Daoy (cell line): ENCODE measurements around the gene HP1BP3. TPM values are rescaled to one million over a fixed set of nuclear protein-coding genes. Genes with fewer than 3 reads are reported as not detected.
"Not testable (repeated sequence)": the region's sequence is repeated elsewhere in the genome, so short reads cannot be mapped to it uniquely, and the experiment has no call there.

ENCODE experiments used
- DNase-seq: peaks from one replicate; pipeline ENCODE4 v3.0.0-alpha.2; 2015; ENCODE audit warnings: low read depth
- total RNA-seq: library from RNA; depleted of rRNA; stranded (reverse); fragments of >200 nt; shearing (Covaris generic); gene quantifications from 2 replicates; pipeline ENCODE4 v1.2.3, GENCODE V29; 2014

Gene HP1BP3
- total RNA-seq, 1 experiment from 2014 or later = 143 TPM

DNA sequence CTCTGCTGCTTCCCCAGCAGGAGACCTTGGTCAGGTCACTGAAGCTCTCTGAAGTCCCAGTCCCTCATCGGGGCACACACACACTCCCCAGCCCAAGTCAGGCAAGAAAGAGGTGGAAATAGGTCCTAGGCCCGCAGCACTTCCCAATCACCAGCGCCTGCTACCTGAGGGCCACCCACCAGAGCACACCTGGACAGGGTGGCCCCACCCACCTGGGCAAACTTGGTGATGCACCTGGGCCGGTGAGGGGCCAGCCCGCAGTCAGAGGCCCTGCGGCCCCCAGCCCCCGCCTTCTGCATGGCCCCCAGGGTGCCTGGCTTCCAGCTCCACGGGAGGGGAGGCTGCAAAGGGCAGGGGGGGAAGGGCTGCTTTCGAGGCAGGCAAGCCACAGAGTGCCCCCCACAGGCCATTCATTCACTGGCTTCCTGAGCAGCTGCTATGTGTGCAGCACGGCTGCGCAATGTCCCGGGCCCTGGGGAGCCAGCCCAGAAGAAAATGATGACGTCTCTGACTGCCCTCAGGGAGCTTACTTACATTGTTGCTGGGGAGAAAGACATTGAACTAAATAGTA, 59.3 kb downstream of the HP1BP3 start:
- peak; percentile 15 for DNase-seq

- no peak for DNase-seq
Measured at GRCh38 chr1:20726932-20727745, 60.0 kb downstream of the HP1BP3 start.

- DNase-seq = no peak
Measured at GRCh38 chr1:20726118-20726911, 60.8 kb downstream of the HP1BP3 start.

DNA sequence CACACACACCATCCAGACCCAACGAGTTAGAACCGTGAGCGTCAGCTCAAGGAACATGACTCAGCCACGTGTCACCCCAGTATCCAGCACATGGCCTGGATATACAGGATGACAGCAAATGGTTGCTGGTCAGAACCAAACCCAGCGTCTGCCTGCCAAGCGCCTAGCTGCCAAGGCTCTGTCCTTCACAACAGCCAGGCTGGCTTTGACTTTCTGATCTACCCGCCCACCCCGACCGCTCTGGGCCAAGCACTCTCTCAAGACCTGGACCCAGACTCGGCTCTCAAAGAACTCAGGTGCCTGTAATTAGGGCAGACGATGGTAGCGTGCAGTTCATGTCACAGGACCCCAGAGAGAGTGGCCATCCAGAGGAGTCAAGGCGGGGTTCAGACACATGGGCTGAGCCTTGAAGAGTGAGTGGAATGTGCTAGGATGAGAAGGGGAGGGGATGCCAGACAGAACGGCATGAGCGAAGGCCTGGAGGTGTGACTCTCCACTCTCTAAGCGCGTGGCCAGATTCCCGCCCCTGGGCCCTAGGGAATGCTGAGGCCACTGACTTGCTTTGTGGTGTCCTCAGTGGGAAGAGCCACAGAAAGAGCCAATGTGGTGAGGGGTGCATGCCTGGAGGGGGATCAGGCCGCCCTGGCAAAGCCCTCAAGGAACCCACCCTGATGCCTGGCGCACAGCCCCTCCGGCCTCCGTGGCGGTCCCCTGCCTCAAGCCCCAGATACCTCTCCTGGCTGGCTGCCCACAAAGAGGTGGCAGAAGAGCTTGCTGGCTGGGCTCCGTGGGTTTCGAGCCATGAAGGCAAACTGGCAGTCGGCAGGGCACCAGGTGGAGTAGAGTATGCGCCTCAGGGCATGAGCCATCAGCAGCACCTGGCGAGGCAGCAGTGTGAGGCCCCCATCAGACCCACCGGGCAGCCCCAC, 61.7 kb downstream of the HP1BP3 start:
- peak; percentile 61 for DNase-seq

GRCh38 chr1:20724364-20725188, 62.5 kb downstream of the HP1BP3 start:
- DNase-seq = no peak

DNA sequence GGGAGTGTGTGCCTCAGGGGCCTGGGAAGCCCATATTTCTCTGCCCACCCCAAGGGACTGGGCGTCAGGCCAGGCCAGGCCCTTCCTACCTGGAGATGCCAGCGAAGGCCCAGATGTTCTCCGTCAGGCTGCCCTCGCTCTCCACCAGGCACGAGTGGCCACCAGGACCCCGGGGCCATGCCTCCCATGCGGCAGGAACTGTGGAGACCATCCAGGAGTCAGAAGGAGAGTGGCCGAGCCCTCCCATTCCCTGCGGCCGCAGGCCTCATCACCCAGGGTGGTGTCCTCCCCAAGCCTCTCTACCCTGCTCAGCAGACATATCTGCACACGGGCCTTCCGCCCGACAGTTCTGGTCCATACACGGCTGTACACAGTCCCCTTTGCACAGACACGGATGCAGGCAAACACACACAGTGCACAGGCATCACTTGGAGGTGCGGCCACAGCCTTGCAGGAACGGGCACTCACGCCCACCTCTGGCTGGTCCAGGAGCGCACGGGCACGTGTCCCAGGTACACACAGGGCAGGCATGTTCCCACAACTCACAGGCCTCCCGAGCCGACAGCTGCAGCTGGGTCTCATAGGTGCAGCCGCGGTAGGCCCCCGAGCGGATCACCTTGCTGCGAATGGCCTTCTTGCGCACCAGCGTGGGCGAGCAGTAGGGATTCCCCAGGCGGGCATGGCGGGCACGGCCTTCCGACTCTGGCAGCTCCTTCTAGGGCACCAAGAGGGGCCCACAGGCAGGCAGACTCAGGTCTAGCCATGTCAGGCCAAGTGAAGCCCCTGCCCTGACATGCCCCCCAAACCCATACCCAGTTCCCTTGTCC, 63.4 kb downstream of the HP1BP3 start:
- no peak for DNase-seq

- no peak for DNase-seq
Measured at GRCh38 chr1:20723159-20723536, 64.0 kb downstream of the HP1BP3 start.

- no peak for DNase-seq
Measured at GRCh38 chr1:20721117-20722061, 65.7 kb downstream of the HP1BP3 start.

DNA sequence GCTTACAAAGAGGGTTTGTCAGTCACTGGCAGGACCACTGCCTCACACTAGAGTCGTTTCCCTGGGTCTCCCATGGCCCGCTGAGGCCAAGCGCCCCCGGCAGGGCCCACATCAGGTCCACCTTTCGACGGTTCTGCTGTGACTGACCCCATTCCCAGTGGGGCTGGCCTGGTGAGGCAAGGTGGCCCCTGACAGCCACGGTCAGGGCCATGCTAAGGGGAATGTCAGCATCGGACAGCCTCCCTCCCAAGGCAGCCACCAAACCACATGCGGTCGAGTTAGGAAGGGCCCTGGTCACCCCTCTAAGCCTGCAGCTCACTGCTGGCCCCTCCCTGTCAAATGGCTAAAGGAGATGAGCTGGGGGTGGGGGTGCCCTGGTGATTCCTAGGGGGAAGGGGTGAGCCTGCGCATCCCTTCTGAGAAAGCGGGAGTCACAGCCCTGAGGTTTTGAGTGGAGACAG, 66.4 kb downstream of the HP1BP3 start:
- no peak for DNase-seq

- DNase-seq = no peak
Measured at GRCh38 chr1:20719871-20720620, 67.1 kb downstream of the HP1BP3 start.

DNA sequence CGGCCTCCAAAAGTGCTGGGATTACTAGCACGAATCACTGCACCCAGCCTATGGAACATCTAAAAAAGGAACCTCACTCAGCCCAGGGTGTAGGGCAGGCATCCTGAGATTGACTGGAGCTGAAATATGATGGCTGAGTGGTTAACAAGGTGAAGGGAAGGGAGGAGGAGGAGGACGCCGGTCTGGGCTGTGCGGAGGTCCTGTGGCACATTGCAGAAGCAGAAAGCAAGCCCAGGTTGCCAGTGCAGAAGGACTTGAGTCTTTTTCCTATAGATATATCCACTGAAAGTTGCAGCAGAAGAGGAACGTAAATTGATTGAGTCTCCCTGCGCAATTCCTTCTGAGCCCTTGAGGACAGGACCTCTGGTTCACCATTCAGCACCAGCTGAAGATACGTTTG, 67.8 kb downstream of the HP1BP3 start:
- DNase-seq = no peak

DNA sequence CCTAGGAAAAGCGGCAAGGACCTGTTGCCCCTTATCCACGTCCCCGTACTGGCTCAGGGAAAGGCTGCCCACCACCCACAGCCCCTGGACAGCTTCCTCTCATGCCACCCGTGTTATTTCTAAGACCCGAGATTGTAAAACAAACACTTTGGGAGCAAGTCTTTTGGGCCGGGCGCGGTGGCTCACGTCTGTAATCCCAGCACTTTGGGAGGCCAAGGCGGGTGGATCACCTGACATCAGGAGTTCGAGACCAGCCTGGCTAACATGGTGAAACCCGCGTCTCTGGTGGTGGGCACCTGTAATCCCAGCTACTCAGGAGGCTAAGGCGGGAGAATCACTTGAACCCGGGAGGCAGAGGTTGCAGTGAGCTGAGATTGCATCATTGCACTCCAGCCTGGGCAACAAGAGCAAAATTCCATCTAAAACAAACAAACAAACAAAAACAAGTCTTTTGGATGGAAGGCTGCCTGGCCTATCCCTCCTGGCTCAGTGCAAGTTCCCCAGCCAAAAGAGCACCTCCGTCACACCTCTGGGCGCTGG, 68.7 kb downstream of the HP1BP3 start:
- DNase-seq = not testable (repeated sequence)

- DNase-seq = peak; percentile 76
Measured at GRCh38 chr1:20717452-20718342, 69.4 kb downstream of the HP1BP3 start, which contains the start of gene KIF17. Gene KIF17, minus strand, starts transcription at chr1:20718007. Its CDS starts 301 bp downstream, at chr1:20717706.

DNA sequence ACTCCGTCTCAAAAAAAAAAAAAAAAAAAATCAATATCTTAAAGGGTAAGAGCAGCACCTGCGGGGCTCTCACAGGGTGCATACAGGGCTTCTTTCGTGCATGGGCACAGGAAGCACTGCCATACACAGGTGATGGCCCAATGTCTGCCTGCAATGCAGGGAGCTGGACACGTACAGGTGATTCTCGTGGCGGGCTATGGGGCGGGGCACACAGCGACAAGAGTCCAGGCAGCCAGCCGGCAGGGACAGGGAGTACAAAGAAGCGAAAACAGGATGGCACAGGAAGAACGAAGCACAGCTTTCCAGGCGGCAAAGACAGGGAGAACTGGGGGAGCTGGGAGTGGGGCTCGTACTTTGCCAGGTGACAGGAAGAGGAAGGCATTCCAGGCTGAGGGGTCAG, 70.9 kb downstream of the HP1BP3 start:
- DNase-seq = no peak

- DNase-seq = no peak
Measured at GRCh38 chr1:20715406-20715805, 71.7 kb downstream of the HP1BP3 start.

GRCh38 chr1:20713440-20713839, 73.7 kb downstream of the HP1BP3 start:
- DNase-seq = no peak
